ENCODE results near the gene LYPD3. TPM values are rescaled to one million over a fixed set of nuclear protein-coding genes. Genes with fewer than 3 reads are reported as not detected.

LYPD3 gene
- total and polyA plus RNA-seq, 2 experiments from 2014 or later: 3.3 to 4.6 TPM

GRCh38 chr19:43420954-43421353 is 44.5 kb downstream of the LYPD3 start (continued):
- no peak for TF ChIP-seq REST (IDR thresholded peaks at IDR 0.05; ENCODE audit: unreplicated experiment)
- no peak for TF ChIP-seq CTCF (conservative IDR thresholded peaks at IDR 0.05; ENCODE audit: low read depth in 2 of 2)
- TF ChIP-seq NANOG (IDR thresholded peaks at IDR 0.05; ENCODE audit: borderline replicate concordance): no peak
- TF ChIP-seq POLR2AphosphoS5 (IDR thresholded peaks at IDR 0.05; ENCODE audit: low read depth): no peak
- no peak for TF ChIP-seq EZH2 (IDR thresholded peaks at IDR 0.05; ENCODE audit: low read depth, unreplicated experiment)
- no peak for TF ChIP-seq JUNB (IDR thresholded peaks at IDR 0.05; ENCODE audit: unreplicated experiment)
- TF ChIP-seq EZH2phosphoT487 (IDR thresholded peaks at IDR 0.05; ENCODE audit: unreplicated experiment): no peak
- no peak for TF ChIP-seq STAT1 (IDR thresholded peaks at IDR 0.05; ENCODE audit: unreplicated experiment)
- no peak for TF ChIP-seq ZNF114 (CRISPR knock-in tag; IDR thresholded peaks at IDR 0.05)
- TF ChIP-seq CREB1 (CRISPR knock-in tag; IDR thresholded peaks at IDR 0.05; ENCODE audit: low read depth): no peak
- TF ChIP-seq ETS1 (IDR thresholded peaks at IDR 0.05): no peak

GRCh38 chr19:43416951-43417623 is 48.3 kb downstream of the LYPD3 start:
- peaks cover 20% of the 10 kb centered on the region for H3K27me3 Mint-ChIP-seq (ENCODE audit: insufficient read depth, low read depth, poor library complexity)
- H3K4me1 ChIP-seq (ENCODE audit: insufficient read depth): peaks cover 17% of the 10 kb centered on the region
- peaks cover 19% of the 10 kb centered on the region for H3K4me1 Mint-ChIP-seq
- DNase-seq (ENCODE audit: low spot score) (no peak), ATAC-seq (no peak)
- no peaks in the 10 kb centered on the region for H4K20me1 ChIP-seq (replicated peaks; ENCODE audit: insufficient read depth)
- no peak overlapping the region for H3K27ac Mint-ChIP-seq
- H3K4me3 Mint-ChIP-seq: no peak overlapping the region
- 0 out of 2 replicates have a peak, but pooled peaks cover 5% of the 10 kb centered on the region for H3K36me3 ChIP-seq (ENCODE audit: insufficient read depth)
- H3K4me2 ChIP-seq: no peak overlapping the region
- H3K9me2 ChIP-seq (ENCODE audit: insufficient read depth): peaks cover 9% of the 10 kb centered on the region; the same call in 1 of the 2 replicates
- H3K36me3 Mint-ChIP-seq (ENCODE audit: low read depth): peaks cover 12% of the 10 kb centered on the region
- H3K27ac ChIP-seq (ENCODE audit: low read depth): no peak overlapping the region
- H2AFZ ChIP-seq: peak overlapping the region; percentile 44; the same call in 1 of the 2 replicates
- no peaks in the 10 kb centered on the region for H3F3A ChIP-seq (replicated peaks; ENCODE audit: low read depth)
- H3K4me3 ChIP-seq: no peak overlapping the region
- H3K27me3 ChIP-seq (ENCODE audit: insufficient read depth): no peaks in the 10 kb centered on the region
- H3K79me2 ChIP-seq (replicated peaks; ENCODE audit: insufficient read depth): no peaks in the 10 kb centered on the region
- peaks cover 42% of the 10 kb centered on the region for H3K9me3 Mint-ChIP-seq
- no peak for TF ChIP-seq ETS1 (IDR thresholded peaks at IDR 0.05)
- TF ChIP-seq POLR2AphosphoS5 (IDR thresholded peaks at IDR 0.05; ENCODE audit: low read depth): no peak
- no peak for TF ChIP-seq CTCF (conservative IDR thresholded peaks at IDR 0.05; ENCODE audit: low read depth in 2 of 2)
- no peak for TF ChIP-seq NANOG (IDR thresholded peaks at IDR 0.05; ENCODE audit: borderline replicate concordance)
- TF ChIP-seq EZH2 (IDR thresholded peaks at IDR 0.05; ENCODE audit: low read depth, unreplicated experiment): no peak
